RWPE2 (cell line): ENCODE results near the gene LONP2.

Source experiments
- ATAC-seq: fragments of 200-7000 bp; cut with Tn5 transposase; 3 replicates; pipeline ENCODE4 v1.9.1; 2021; ENCODE audit warnings: low read depth
- DNase-seq: peaks from one replicate; pipeline ENCODE4 v3.0.0-alpha.2; 2020; ENCODE audit warnings: low spot score
- H3K27ac ChIP-seq: fragments of 450-650 bp; 2 replicates; pipeline ENCODE4 v1.5.1; 2017; ENCODE audit warnings: mild to moderate bottlenecking; ENCODE audit not compliant: poor library complexity, severe bottlenecking
- H3K27me3 ChIP-seq: fragments of 250-450 bp; sonication (Bioruptor Pico); 2 replicates; pipeline ENCODE4 v1.5.1; 2021; ENCODE audit warnings: mild to moderate bottlenecking, moderate library complexity; ENCODE audit not compliant: insufficient read depth, poor library complexity, severe bottlenecking
- H3K36me3 ChIP-seq: fragments of 250-450 bp; sonication (Bioruptor Pico); 2 replicates; pipeline ENCODE4 v1.5.1; 2020; ENCODE audit warnings: low read depth, mild to moderate bottlenecking, moderate library complexity
- H3K4me1 ChIP-seq: fragments of 250-450 bp; sonication (Bioruptor Pico); 2 replicates; pipeline ENCODE4 v1.5.1; 2021; ENCODE audit warnings: mild to moderate bottlenecking, moderate library complexity; ENCODE audit not compliant: insufficient read depth, poor library complexity, severe bottlenecking
- H3K4me3 ChIP-seq: fragments of 250-450 bp; sonication (Bioruptor Pico); 2 replicates; pipeline ENCODE4 v1.5.1; 2021; ENCODE audit warnings: mild to moderate bottlenecking, moderate library complexity; ENCODE audit not compliant: severe bottlenecking
- H3K9me3 ChIP-seq: fragments of 250-450 bp; sonication (Bioruptor Pico); 2 replicates; pipeline ENCODE4 v1.5.1; 2021; ENCODE audit warnings: mild to moderate bottlenecking, moderate library complexity; ENCODE audit not compliant: severe bottlenecking
- TF ChIP-seq, protein P1 (sequence below): fragments of 450-650 bp; IDR thresholded peaks from one replicate; pipeline ENCODE4 v1.5.1; 2017; ENCODE audit warnings: mild to moderate bottlenecking, moderate library complexity; ENCODE audit not compliant: poor library complexity, severe bottlenecking

LONP2 gene

DNA sequence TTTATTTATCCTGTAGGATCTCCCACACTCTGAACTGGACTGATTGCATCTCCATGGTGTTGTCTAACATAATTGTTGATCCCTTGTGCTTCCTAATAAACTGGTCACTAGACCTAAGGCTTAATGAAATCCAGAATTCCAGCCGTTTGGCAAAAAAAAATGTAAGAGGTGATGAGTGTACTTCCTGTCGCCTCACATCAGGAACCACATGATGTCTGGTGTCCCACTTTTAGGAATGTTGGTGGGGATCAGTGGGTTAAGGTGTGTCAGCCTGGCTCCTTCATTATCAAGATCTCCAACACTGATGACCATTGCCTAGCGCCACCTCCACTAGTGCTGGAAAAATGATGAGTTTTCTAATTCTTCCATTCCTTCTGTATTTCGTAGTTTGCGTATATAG is 18.6 kb upstream of the LONP2 start:
- Histone ChIP-seq H3K9me3 (no peaks in the 10 kb centered on the region), H3K27me3 (no peaks in the 10 kb centered on the region), H3K4me1 (peaks cover 7% of the 10 kb centered on the region), H3K4me3 (no peak overlapping the region), H3K27ac (peak overlapping the region; percentile 5), H3K36me3 (no peaks in the 10 kb centered on the region)
- no peak for ATAC-seq
- DNase-seq = no peak
- TF ChIP-seq, protein P1, sequence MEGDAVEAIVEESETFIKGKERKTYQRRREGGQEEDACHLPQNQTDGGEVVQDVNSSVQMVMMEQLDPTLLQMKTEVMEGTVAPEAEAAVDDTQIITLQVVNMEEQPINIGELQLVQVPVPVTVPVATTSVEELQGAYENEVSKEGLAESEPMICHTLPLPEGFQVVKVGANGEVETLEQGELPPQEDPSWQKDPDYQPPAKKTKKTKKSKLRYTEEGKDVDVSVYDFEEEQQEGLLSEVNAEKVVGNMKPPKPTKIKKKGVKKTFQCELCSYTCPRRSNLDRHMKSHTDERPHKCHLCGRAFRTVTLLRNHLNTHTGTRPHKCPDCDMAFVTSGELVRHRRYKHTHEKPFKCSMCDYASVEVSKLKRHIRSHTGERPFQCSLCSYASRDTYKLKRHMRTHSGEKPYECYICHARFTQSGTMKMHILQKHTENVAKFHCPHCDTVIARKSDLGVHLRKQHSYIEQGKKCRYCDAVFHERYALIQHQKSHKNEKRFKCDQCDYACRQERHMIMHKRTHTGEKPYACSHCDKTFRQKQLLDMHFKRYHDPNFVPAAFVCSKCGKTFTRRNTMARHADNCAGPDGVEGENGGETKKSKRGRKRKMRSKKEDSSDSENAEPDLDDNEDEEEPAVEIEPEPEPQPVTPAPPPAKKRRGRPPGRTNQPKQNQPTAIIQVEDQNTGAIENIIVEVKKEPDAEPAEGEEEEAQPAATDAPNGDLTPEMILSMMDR = no peak

DNA sequence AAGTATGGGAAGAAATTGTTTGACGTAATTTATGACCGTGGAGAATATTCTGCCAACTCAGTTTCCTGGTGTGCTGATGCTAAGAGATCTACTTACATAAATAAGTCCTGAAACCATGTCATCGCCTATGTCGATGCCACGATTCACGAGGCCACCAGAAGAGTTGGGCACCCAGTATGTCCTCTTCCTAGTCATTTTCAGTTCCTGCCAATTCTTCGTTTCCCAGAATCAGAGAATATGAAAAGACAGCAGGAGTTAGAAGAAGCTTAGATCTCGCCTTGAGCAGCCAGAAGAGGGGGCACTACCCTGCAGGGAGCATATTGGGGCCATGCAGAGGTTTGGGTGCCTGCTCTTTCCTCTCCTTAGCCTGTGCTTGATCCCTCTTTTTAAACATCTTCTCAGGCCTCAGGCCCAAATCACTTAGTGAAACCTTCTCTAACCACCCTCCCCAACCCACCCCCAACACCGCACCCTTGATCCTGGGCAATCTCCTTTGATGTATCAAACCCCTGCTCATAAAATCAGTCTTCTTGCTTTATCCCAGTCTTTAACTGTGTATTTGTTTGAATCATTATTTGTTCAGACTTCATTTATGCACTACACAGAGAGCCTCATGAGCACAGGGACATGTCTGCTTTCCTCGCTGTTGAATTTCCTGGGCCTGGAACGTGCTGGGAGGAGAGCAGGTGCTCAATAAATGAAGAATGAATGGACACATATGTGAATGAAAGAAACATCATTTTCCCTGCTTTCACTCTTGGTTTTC is 12.2 kb upstream of the LONP2 start:
- H3K36me3 ChIP-seq = no peaks in the 10 kb centered on the region
- H3K27ac ChIP-seq = no peak overlapping the region
- DNase-seq (no peak), ATAC-seq (peak; percentile 42; the same call in 1 of the 3 replicates)
- no peaks in the 10 kb centered on the region for H3K4me1 ChIP-seq
- H3K27me3 ChIP-seq = no peaks in the 10 kb centered on the region
- H3K4me3 ChIP-seq = no peak overlapping the region
- H3K9me3 ChIP-seq = no peaks in the 10 kb centered on the region
- TF ChIP-seq, protein P1 = no peak

DNA sequence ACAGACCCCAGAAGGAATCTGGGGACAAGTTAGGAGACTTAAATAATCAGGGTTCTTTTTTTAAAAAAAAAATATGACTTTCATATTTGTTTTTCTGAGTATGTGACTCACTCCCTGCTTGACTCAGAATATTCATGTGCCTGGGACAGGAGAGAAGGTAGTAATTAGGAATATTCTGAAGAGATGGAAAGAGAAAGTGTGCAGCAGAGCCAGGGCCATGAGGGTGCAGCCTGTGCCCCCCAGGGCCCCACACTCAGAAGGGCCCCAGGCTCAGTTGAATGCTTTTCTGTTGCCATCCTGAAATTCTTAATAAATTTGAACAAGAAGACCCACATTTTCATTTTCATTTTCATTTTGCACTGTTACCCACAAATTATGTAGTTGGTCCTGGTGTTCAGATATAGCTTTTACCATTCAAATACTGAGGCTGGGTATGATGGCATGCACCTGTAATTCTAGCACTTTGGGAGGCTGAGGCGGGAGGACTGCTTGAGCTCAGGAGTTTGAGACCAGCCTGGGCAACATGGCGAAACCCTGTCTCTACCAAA is 11.5 kb upstream of the LONP2 start:
- H3K4me3 ChIP-seq = no peak overlapping the region
- TF ChIP-seq, protein P1 = no peak
- DNase-seq (no peak), ATAC-seq (0 out of 3 replicates have a peak, but pooled peaks have one; percentile 38)
- H3K4me1 ChIP-seq = no peaks in the 10 kb centered on the region
- H3K27ac ChIP-seq = no peak overlapping the region
- no peaks in the 10 kb centered on the region for H3K9me3 ChIP-seq
- no peaks in the 10 kb centered on the region for H3K36me3 ChIP-seq
- no peaks in the 10 kb centered on the region for H3K27me3 ChIP-seq

DNA sequence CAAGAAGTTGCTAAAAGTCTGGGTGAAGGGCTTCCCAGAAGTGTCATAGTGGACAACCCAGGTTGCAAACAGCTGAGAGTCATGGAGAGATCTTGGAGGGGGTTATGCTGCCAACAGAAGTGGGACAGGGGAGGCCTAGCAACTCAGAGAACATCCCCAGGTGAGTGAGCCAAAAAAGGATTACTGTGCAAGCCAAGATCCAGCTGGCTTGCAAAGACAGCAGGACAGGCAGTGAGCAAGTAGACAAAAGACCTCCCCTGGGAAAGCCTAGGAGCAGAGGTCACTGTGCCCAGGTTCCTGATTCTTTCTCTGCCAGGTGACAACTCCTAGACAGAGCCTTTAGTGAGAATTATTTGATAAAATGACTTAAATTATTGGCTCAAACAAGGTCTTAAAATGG is 9.5 kb upstream of the LONP2 start:
- Histone ChIP-seq H3K4me3 (no peak overlapping the region), H3K36me3 (no peaks in the 10 kb centered on the region), H3K27me3 (no peaks in the 10 kb centered on the region), H3K27ac (no peak overlapping the region), H3K9me3 (no peaks in the 10 kb centered on the region), H3K4me1 (no peaks in the 10 kb centered on the region)
- ATAC-seq (no peak), DNase-seq (no peak)
- TF ChIP-seq, protein P1 = no peak

DNA sequence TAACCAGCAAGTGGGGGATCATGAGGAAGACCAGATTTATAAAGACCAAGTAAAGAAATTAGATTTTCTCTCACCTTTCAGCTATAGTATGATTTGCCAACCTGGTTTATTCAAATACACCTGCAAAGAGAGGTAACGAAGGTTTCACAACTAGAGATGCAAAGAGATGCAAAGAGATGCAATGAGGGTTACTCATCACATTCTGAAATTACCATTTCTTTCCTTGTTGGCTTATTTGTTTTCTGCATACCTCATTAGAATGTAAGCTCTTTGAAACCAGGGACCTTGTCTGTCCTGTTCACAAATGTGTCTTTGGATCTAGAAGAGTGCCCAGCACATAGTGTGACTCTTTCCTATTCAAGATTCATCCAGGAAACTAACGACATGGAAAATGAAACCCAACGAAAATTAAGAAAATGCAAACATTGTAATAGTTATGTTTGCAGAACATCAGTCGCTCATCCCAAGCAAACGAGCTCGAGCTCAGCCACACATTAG is 9.0 kb upstream of the LONP2 start:
- Histone ChIP-seq H3K4me3 (no peak overlapping the region), H3K27ac (no peak overlapping the region), H3K27me3 (no peaks in the 10 kb centered on the region), H3K9me3 (no peaks in the 10 kb centered on the region), H3K4me1 (no peaks in the 10 kb centered on the region), H3K36me3 (no peaks in the 10 kb centered on the region)
- TF ChIP-seq, protein P1 = no peak
- no peak for ATAC-seq
- no peak for DNase-seq
